MM.1S (cell line): ENCODE measurements around the gene NGB.

Experiments
- EZH2phosphoT487 ChIP-seq: fragments of 300-600 bp; sonication (generic); IDR thresholded peaks from 2 replicates; pipeline ENCODE4 v1.6.1; 2018; ENCODE audit warnings: antibody characterized with exemption, low read length
- TF ChIP-seq, protein P1 (sequence below): fragments of 300-600 bp; sonication (generic); IDR thresholded peaks from 2 replicates; pipeline ENCODE4 v1.5.1; 2016; ENCODE audit warnings: antibody characterized with exemption, low read length, mixed read lengths

GRCh38 chr14:77271113-77271710, at the start of gene NGB:
- TF ChIP-seq, protein P1, sequence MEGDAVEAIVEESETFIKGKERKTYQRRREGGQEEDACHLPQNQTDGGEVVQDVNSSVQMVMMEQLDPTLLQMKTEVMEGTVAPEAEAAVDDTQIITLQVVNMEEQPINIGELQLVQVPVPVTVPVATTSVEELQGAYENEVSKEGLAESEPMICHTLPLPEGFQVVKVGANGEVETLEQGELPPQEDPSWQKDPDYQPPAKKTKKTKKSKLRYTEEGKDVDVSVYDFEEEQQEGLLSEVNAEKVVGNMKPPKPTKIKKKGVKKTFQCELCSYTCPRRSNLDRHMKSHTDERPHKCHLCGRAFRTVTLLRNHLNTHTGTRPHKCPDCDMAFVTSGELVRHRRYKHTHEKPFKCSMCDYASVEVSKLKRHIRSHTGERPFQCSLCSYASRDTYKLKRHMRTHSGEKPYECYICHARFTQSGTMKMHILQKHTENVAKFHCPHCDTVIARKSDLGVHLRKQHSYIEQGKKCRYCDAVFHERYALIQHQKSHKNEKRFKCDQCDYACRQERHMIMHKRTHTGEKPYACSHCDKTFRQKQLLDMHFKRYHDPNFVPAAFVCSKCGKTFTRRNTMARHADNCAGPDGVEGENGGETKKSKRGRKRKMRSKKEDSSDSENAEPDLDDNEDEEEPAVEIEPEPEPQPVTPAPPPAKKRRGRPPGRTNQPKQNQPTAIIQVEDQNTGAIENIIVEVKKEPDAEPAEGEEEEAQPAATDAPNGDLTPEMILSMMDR: no peak
- no peak for TF ChIP-seq EZH2phosphoT487
